HG03066 (cell line): ENCODE measurements around the gene AGMO.

Experiments used
- ATAC-seq: cut with Tn5 transposase; IDR thresholded peaks from one replicate; pipeline ENCODE4 v1.9.1; 2021; ENCODE audit warnings: low read depth; ENCODE audit not compliant: unreplicated experiment

Gene AGMO

DNA sequence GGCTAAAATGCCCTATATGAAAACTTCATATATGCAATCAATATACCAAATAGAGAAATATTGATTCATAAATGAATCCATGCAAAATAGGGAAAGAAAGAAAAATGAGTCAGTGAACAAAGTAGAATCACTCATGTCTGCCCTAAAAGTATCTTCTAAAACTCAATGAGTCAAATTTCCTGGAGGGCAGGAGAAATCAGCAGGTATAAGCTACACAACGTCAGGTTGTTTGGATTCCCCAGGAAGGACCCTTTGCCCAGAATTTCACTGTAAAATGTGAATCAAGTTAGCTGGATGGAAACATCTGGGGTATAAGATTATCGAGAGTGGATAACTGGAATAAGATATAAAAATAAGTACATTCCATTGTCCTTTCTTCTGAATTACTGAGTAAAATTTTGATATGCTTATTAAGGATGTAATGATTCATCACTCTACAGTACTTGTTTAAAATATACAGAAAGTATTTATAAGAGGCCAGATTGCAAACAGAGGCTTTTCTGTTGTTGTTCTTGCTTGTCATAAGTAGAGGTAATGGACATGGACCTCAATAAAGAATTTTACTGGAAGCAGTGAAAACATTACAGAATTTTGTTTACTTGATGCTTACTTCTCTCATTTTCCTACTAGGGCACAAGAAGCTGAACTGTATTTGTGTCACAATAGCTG lies 99.0 kb downstream of the AGMO start:
- ATAC-seq, result no peak

DNA sequence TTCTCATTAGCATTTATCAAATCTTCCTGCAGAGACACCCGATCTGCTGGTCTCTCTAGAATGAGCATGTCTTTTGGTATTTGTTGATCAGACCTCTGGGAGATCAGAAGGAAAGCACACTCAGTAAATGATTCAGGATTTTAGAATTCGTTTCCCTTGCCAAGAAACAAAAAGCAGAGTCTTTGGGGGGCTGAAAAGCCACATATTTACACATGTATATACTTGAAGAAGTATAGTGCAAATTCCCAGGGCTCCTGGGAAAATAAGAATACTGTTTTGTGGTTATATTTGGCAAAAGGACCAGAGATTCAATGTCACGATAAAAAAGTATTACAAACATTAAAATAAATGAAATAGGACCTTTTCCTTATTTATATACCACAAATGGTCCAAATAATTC lies 100.2 kb downstream of the AGMO start:
- no peak for ATAC-seq

DNA sequence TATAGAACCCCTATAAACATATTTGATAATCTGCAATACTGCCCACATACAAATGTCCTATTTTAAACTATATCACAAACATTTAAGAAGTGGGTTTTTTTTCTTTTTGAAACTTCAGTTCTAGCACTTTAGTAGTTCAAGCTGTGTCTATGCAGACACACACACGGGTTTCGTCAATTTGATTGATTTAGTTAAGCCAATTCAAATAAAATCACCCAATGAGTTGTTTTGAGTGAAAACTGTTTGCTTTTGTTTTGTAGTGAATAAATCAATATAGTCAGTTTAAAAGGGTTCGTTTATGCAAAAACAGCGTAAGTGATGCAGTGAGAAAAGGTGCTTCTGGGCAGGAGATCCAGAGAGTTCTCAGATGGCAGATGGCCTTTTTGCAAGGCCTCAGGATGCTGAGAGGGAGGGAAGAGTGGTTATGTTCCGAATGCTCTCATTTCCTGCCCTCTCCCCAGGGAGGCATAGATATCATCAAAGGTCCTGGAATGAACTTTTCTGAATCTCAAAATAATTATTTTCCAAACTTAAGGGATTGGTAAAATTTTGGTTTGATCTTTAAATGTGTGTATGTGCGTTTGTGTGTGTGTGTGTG lies 102.7 kb downstream of the AGMO start:
- ATAC-seq, result no peak

DNA sequence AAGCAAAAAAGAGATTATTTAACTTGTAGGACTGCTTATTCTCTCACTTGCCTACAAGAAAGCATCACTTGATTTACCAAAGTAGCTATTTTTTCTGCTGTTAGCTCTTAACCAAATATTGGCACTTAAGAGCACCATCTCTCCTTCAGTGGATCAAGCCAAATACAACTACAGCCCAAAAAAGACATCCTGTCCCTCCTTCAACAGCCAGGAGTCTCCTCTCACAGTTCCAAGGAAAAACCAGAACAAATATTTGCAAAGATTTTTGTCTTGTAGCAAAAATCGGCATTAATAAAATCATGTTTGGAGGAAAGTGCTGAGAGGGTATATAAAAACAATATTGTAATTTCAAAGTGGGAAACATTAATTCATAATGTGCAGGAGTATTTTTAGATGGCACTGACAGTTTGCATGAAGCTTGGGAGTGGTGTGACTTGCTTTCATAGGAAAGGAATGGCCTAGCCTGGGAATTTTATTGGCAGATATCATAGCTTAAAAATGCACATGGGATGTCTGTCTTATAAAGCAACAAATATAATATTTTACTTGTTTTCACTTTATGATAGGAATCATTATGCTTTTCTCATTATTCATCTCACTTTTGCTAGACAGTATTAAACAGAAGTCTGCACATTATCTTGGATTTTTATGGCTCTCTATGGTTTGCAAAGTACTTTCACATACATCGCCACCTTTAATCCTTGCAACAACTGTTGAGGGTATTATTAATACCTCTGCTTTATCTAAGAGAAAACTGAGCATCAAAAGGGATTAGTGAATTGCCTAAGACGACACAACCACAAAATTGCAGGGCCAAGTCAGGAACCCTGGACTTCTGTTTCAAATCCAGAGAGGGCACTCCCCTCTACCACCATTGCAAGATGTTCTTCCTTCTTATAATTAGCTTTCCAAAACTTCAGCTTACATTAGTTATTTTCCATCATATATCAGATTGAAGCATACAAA lies 103.5 kb downstream of the AGMO start:
- no peak for ATAC-seq

DNA sequence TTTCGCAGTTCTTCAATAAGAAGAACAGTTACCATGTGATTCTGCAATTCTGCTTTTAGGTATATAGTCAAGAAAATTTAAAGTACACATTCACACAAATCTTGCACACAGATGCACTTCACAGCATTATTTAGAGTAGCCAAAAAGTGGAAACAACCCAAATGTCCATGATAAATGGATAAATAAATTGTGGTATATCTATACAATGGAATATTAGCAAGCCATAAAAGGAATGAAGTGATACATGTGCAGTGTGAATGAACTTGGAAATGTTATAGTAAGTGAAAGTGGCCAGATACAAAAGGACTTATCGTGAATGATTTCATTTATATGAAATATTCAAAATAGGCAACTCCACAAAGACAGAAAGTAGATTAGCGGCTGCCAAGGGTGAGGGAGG lies 109.1 kb downstream of the AGMO start:
- no peak for ATAC-seq

DNA sequence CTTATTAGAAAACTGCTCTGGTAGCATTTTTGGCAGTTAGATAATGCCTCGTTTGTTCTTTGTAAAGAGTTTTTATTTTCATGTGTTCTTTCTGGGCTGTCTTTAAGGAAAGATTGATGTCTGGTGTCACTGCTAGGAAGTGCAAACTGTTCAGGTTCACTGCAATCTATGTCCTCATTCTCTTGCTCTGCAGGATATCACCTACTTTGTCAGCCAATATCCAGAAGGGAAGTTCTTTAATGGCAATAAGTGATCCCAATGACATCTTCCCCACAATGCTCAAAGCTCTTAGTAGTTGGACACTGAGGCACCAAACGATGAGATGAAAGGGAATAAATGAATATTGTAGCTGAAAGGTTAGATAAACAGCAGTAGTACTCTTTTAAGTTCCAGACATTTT lies 115.1 kb downstream of the AGMO start:
- no peak for ATAC-seq

DNA sequence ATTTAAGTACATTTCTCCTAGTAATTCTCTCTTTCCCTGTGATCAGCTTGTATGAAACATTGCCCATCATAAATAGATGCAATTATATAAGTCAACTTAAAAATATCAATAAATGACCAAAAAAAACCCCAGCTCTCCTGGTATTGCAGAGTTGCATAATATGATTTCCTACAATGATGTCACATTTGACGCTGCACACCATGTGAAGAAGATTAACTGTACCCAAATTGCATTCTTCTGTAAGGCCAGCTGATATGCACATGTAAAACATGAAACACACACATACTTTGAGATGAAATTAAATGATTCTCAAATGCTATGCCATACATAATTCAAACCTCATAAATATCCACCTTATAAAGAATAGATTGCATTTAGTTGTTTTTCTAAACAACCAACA lies 115.5 kb downstream of the AGMO start:
- ATAC-seq, result no peak

DNA sequence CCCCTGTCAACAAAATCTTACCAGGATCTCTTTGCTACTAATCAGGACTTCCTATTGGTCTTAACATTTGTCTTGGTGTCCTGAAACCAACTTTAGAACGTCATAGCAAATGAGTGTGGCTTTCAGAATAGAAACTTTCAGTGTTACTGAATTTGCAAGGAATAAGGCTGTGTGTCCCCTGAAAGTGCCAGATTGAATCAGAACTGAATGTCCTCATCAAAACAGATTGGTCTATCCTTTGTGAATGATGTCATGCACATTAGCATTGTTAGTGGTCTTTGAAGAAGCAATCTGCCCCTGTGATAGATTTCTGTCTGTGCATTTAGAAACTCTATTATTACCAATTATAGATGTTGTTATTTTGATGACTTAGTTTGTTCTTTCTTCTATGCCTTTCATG lies 119.9 kb downstream of the AGMO start:
- ATAC-seq, result no peak

DNA sequence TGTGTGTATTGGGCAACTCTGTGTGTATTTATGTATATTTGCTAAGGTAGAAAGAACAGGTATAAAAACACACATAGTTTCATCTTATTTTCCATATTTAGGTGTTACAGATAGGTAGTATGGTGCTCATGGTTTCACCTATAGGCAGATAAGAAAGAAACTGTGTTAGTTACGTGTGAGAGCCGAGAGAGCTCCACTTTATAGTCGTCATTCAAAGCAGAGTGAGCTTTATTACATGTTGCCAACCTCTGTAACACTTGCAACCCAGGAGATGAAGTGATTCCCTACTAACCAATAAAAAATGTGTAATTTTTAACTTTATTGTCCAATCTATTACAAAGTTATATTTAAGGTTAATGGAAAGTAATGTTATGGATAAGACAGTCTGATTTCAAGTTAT lies 121.3 kb downstream of the AGMO start:
- ATAC-seq, result no peak

DNA sequence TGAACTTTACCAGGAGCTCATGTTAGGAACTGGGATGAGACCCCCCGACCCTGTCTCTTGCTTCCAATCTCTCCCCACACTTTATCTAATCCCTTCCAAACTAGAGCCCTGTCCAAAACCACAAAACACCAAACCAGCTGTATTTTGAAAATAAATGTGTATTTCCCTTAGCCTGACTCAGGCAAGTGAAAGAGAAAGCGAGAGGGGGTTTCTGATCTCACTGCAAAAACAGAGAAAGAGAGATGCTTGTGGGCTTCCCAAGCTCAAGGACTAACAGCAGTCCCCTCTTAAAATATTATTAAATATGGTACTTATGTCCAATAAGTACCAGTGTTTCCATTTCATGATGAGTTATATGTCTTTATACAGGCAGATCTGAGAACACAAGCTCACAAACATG lies 122.0 kb downstream of the AGMO start:
- no peak for ATAC-seq

DNA sequence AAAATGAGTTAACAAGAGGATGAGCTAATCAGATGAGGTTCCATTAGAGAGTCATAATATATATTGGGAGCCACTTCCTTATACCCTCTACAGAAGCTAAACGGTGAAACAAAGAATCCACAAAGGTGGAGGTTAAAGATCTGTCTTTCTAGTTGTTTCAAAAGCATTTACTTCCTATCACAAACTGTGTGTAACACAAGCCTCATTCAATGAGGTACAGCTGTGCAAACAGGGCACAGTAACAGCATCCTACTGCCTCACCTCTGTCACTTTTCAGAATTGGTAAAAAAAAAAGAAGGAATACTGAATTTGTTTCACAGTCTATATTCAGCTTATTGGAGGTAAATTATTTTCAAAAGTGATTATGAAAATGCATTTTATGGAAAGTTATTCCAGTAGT lies 128.7 kb downstream of the AGMO start:
- ATAC-seq, result no peak

DNA sequence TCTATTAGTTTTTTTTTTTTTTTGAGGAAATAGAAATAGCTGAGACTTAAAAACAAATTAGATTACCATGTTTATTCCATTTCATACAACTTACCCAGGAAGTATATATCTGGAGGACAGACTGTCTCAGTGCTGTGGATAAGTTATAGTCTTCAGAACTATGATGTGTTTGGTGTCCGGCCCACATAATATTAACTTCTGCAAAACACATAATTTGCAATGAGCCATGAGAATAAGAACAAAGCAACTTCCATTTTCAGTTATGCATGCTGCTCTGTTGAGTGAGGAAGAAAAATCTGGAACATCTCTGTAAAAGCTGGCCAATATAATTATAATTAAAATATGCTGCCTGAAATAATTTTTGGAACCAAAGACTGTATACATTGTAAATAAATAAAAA lies 130.9 kb downstream of the AGMO start:
- ATAC-seq, result no peak

DNA sequence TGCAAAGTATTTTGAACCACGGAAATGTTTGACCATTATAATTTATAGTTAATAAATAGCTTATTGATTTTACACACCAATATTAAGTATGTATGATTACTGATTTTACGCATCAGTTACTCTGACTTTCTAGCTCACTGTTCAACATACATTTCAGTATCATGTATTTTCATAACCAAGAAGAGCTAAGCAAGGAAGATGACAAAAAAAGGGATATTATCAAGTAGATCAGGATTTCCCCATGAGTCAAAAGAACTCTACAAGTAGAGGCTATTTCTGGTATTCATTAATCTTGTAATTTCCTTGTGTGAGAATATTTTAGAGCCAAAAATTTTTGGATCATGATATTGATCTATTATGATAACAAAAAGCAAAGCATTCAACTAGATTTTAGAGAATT lies 131.6 kb downstream of the AGMO start:
- no peak for ATAC-seq

DNA sequence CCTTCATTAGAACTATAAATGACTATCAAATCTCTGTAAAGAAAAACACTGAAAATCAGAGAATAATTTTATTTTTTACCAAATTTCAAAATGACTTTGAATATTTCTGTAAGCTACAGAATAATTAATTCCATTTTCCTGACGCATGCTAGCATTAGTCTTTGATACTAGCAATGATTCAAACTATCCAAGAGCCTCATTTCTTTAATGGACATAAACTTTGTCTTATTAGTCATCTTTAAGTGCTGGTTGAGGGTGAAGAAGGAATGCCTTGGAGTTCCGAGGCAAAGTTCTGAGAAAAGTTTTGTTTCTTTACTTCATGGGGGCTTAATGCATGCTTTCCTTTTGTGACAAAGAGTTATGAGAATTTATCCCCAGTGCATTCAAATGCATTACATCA lies 137.3 kb downstream of the AGMO start:
- no peak for ATAC-seq

DNA sequence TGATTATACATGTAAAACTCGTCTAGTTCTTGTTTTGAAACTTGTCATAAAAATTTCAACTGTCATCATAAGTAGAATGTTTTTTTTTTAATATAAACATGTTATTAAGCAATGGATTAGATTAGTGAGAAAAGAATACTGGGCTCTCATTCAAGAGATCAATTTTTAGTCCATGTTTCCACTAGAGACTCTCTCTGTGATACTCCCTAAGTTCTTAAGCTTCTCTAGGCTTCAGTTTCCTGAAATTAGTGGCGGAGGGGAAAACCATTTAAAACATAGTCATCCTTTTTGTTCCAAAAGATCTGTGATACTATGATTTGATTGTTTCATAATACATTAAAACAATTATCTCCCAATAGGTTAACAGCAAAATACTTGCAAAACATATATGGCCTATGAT lies 142.2 kb downstream of the AGMO start:
- ATAC-seq, result no peak

DNA sequence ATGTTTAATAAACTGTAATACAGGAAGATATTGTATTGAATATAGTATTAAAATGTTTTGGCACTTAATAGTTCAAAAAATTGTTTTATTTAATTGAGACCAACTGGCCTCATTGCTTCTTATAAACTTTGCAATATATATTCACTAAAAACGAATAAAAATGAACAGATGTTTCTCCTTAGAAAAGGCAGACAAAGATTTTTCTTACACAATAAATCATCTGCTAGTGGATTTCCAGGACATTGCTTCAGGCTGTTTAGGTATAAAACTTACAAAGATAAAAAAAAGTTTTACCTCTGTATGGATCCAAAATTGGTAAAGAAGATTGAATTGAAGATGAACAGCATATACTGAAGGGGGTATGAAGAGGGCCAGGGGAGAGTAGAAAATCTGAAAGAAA lies 143.6 kb downstream of the AGMO start:
- ATAC-seq, result no peak

DNA sequence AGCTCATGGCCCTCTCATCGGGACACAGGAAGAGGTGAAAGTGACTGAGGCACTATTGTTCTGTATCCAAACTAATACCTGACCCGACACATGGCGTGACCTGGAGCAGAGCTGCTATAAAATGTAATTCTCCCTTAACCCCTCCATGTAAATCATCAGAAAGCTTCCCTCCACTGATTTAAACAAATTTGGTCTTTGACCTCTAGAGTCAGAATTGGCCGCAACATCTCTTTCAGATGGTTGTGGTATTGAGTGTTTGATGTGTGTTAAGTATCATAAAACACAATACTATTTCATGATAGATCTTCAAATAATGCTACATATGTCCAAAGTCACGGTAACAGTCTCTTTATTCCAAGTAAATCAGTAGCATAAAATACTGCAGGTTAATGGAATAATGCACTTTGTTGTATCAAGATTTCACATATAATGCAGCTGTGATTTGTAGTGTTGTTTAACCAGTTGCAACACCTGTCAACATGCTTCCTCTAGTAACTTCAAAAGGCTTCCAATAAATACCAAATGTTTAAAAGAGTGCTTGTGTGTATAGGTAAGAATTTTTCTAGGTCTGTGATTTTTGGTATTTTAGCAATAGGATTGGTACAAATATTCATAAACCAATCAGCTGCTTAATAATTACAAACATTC lies 144.3 kb downstream of the AGMO start:
- no peak for ATAC-seq

DNA sequence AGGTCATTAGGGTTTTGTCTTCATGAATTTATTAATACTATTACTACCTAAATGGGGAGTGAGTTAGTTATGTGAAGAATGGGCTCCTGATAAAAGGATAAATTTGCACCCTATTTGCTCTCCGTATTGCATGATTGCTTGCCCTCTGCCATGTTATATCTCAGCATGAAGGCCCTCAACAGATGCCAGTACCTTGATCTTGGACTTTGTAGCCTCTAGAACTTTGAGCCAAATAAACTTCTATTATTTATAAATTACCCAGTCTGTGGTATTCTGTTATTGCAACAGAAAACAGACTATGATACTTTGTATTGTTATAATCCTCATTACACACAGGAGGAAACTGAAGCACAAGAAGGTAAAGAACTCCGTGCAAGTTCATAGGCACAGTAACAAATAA lies 150.8 kb downstream of the AGMO start:
- no peak for ATAC-seq

DNA sequence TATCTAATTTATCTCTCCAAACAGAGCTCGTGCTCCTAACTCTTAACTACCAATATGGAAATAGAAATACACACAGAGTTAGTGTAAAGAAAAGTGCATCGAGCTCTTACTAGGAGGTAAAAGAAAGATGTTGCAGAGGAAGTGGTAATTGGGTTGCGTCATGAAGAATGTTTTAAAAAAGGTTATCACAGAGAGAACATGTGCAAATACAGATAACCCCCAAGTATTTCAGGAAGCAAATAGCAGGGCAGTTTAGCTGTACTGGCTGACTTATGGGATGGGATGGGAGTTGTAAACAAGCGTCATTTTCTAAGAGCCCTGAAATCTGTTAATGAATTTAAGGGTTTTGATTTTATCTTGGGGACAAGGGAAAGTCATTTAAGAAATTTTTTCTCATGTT lies 153.9 kb downstream of the AGMO start:
- no peak for ATAC-seq

DNA sequence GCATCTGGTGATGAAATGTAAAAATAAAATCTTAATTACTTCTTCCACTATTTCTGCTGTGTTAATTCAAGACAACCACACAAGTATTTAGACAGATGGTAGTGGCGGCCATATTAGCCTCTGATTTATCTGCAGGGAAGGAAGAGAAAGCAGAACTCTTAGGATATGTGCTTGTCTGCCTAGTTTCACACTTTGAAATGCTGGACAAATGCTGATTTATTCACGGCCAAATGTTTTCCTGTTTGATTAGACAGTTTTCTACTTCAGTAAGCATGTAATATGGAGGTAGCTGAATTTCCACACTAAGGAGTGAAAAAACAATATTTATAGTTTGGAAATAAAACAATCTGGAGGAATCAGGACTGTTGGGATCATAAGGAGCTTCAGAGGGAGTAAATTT lies 158.1 kb downstream of the AGMO start:
- ATAC-seq, result no peak

DNA sequence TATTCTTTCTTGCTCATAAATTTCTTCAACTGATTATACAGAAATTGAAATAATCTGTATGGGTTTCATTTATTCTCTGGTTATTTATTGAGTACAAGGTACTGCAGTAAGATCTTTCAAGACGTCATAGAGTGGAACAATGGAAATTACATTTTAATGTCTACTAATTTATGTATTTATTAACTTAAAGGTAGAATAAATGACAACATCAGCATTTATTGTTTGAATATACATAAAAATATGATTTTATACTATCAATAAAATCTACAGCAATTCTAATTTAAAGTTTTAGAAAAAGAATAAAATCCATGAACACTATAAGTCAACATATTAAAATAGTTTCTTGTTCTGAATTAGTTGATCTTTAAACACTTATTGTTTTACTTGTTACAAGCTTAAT lies 158.5 kb downstream of the AGMO start:
- ATAC-seq, result no peak
